Kidney epithelial cell (primary cell): ENCODE results near the gene SPTB. TPM values are rescaled to one million over a fixed set of nuclear protein-coding genes. Genes with fewer than 3 reads are reported as not detected.

Experiments used
- DNase-seq: peaks from one replicate; pipeline ENCODE4 v3.0.0-alpha.2; 2010; ENCODE audit warnings: low read depth
- H3K27me3 ChIP-seq: 2 replicates; pipeline ENCODE4 v1.6.0; 2011; ENCODE audit warnings: low read length; ENCODE audit not compliant: control insufficient read depth, insufficient read depth
- H3K36me3 ChIP-seq: 2 replicates; pipeline ENCODE4 v1.5.1; 2011; ENCODE audit warnings: low read length; ENCODE audit not compliant: control insufficient read depth, insufficient read depth
- H3K4me3 ChIP-seq: 2 replicates; pipeline ENCODE4 v1.5.1; 2011; ENCODE audit warnings: low read depth, mild to moderate bottlenecking, control low read depth, low read length
- total RNA-seq: library from RNA; depleted of rRNA; stranded (reverse); fragments of >200 nt; gene quantifications from 2 replicates; pipeline ENCODE4 v1.2.3, GENCODE V29; 2015
- TF ChIP-seq, protein P1 (sequence below): IDR thresholded peaks from 2 replicates; pipeline ENCODE4 v1.5.1; 2011; ENCODE audit warnings: mild to moderate bottlenecking, moderate library complexity, low read length, control low read depth, inconsistent platforms; ENCODE audit not compliant: insufficient read depth, poor library complexity, severe bottlenecking

The SPTB gene
- total RNA-seq, 1 donor from 2014 or later: 0.54 TPM

DNA sequence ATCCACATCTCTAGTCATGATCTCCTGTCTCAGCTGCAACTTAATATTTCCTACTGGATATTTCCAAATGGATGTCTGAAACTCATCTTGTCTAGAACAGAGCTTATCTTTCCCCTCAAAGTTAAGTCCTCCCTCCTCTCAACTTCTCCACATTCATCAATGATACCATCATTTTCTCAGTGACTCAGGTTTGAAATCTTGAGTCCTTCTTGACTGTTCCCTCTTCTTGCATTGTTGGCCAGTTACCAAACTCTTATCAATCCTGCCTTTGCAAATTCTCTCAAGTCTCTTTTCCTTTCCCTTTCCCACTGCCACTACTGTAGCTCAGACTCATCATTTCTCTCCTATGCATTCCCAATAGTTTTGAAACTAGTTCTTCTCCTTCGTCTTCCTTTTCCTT is 20.3 kb upstream of the SPTB start:
- TF ChIP-seq, protein P1, sequence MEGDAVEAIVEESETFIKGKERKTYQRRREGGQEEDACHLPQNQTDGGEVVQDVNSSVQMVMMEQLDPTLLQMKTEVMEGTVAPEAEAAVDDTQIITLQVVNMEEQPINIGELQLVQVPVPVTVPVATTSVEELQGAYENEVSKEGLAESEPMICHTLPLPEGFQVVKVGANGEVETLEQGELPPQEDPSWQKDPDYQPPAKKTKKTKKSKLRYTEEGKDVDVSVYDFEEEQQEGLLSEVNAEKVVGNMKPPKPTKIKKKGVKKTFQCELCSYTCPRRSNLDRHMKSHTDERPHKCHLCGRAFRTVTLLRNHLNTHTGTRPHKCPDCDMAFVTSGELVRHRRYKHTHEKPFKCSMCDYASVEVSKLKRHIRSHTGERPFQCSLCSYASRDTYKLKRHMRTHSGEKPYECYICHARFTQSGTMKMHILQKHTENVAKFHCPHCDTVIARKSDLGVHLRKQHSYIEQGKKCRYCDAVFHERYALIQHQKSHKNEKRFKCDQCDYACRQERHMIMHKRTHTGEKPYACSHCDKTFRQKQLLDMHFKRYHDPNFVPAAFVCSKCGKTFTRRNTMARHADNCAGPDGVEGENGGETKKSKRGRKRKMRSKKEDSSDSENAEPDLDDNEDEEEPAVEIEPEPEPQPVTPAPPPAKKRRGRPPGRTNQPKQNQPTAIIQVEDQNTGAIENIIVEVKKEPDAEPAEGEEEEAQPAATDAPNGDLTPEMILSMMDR: no peak
- H3K4me3 ChIP-seq: no peak overlapping the region
- no peaks in the 10 kb centered on the region for H3K36me3 ChIP-seq
- no peaks in the 10 kb centered on the region for H3K27me3 ChIP-seq
- DNase-seq: no peak

DNA sequence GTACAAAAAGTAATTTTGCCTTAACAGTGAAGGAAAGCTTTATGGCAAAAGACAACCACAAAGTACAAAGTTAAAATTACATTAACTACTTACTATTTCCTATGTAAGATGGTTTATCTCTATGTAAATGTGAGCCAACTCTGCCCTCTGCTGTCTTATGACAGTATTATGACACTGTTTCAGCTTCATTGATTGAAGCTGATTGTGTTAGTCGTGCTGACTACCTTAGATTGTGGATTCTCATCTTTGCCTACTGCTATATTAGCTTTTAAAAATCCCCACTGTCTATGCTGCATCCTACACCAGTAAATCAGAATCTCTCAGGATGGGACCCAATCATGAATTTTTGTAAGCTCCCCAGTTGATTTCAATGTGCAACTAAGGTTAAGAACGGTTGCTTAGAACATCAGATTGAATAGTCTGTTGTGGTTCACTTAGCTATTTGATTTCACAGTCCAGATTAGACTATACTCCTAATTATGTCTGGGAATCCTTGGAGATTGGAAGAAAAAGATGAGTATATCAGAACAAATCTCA is 12.2 kb upstream of the SPTB start:
- peak; percentile 21 for DNase-seq
- TF ChIP-seq, protein P1: peak; percentile 44
- Histone ChIP-seq H3K36me3 (no peaks in the 10 kb centered on the region), H3K27me3 (no peaks in the 10 kb centered on the region), H3K4me3 (no peak overlapping the region)

- TF ChIP-seq, protein P1: no peak
- H3K36me3 ChIP-seq: no peaks in the 10 kb centered on the region
Measured at GRCh38 chr14:64891173-64891838, 11.6 kb upstream of the SPTB start.

DNA sequence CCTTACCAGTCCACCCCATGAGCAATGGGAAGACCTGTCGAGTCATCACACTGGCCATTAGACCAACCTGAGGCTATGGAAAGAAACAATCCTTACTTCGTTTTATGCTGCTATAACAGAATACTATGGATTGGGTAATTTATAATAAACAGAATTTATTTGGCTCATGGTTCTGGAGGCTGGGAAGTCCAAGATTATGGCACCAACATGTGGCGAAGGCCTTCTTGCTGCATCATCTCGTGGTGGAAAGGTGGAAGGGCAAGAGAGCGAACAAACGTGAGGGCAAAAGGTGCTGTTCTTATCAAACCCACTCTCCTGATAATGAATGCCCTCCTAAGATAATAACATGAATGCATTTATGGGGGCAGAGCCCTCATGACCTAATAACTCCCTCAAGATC is 9.6 kb upstream of the SPTB start:
- Histone ChIP-seq H3K36me3 (no peaks in the 10 kb centered on the region), H3K4me3 (no peak overlapping the region), H3K27me3 (no peaks in the 10 kb centered on the region)
- TF ChIP-seq, protein P1: no peak
- DNase-seq: no peak

More at GRCh38 chr14:64891173-64891838, 11.6 kb upstream of the SPTB start:
- DNase-seq: no peak
- Histone ChIP-seq H3K4me3 (no peak overlapping the region), H3K27me3 (no peaks in the 10 kb centered on the region)

GRCh38 chr14:64885559-64885958 is 5.9 kb upstream of the SPTB start:
- TF ChIP-seq, protein P1: no peak
- Histone ChIP-seq H3K27me3 (peaks cover 9% of the 10 kb centered on the region), H3K36me3 (no peaks in the 10 kb centered on the region), H3K4me3 (no peak overlapping the region)
- DNase-seq: no peak
